SK-N-SH (cell line): Measurements from ENCODE around the gene ITK. TPM values are rescaled to one million over a fixed set of nuclear protein-coding genes. Genes with fewer than 3 reads are reported as not detected.

Experiments
- CTCF ChIA-PET: fragments of 300-600, 350-600 bp; formaldehyde crosslinking; extraction: SDS; loops from one replicate; lab custom pipeline; 2021; lab: Yijun Ruan, JAX
- POLR2A ChIA-PET: fragments of 350-600 bp; sonication (Branson Sonifier 250); formaldehyde crosslinking; extraction: SDS; loops from one replicate; lab custom pipeline; 2020; ENCODE audit warnings: antibody characterized with exemption, inconsistent platforms; lab: Yijun Ruan, JAX
- DNase-seq: peaks from one replicate; pipeline ENCODE4 v3.0.0; 2012
- H2AFZ ChIP-seq: fragments of 200-600 bp; sonication (generic); 2 replicates; pipeline ENCODE4 v1.8.1; 2016; ENCODE audit warnings: antibody characterized with exemption, mild to moderate bottlenecking, low read depth
- H3F3A ChIP-seq: fragments of 200-600 bp; sonication (generic); replicated peaks from 2 replicates; pipeline ENCODE3; 2016; ENCODE audit warnings: antibody characterized with exemption, mild to moderate bottlenecking; ENCODE audit not compliant: insufficient read depth
- H3K27ac ChIP-seq, 2 experiments: fragments of 200-500 bp in 1 of 2; fragments of 200-600 bp in 1 of 2; sonication (Bioruptor generic) in 1 of 2; sonication (generic), shearing (Covaris generic) in 1 of 2; 2 replicates each; pipeline versions ENCODE4 v1.5.1 to v1.6.1; 2014 to 2016; ENCODE audit warnings: low read depth in 2 of 2, inconsistent platforms in 1 of 2, low read length in 1 of 2, mild to moderate bottlenecking in 1 of 2, mixed read lengths in 1 of 2
- H3K27me3 ChIP-seq: fragments of 200-600 bp; sonication (generic), shearing (Covaris generic); 2 replicates; pipeline ENCODE4 v1.6.1; 2016; ENCODE audit warnings: mixed run types; ENCODE audit not compliant: insufficient read depth
- H3K36me3 ChIP-seq, 2 experiments: fragments of 200-500 bp in 1 of 2; fragments of 200-600 bp in 1 of 2; sonication (Bioruptor generic) in 1 of 2; sonication (generic) in 1 of 2; replicated peaks in 1 of 2; 2 replicates each; pipeline versions ENCODE3 to v1.5.1; 2014 to 2016; ENCODE audit warnings: low read length in 1 of 2, mild to moderate bottlenecking in 1 of 2; ENCODE audit not compliant: insufficient read depth in 2 of 2, control insufficient read depth in 1 of 2
- H3K4me1 ChIP-seq, 2 experiments: fragments of 200-500 bp in 1 of 2; fragments of 200-600 bp in 1 of 2; sonication (Bioruptor generic) in 1 of 2; sonication (generic), shearing (Covaris generic) in 1 of 2; 2 replicates each; pipeline versions ENCODE4 v1.5.1 to v1.6.1; 2014 to 2016; ENCODE audit warnings: low read depth in 1 of 2, low read length in 1 of 2, mixed run types in 1 of 2; ENCODE audit not compliant: insufficient read depth in 2 of 2, control insufficient read depth in 1 of 2
- H3K4me2 ChIP-seq: fragments of 200-600 bp; sonication (generic), shearing (Covaris generic); 2 replicates; pipeline ENCODE4 v1.6.1; 2017; ENCODE audit warnings: mixed run types
- H3K4me3 ChIP-seq, 2 experiments: fragments of 200-500 bp in 1 of 2; fragments of 200-600 bp in 1 of 2; sonication (Bioruptor generic) in 1 of 2; sonication (generic), shearing (Covaris generic) in 1 of 2; 2 replicates each; pipeline versions ENCODE4 v1.5.1 to v1.8.1; 2014 to 2016; ENCODE audit warnings: low read depth in 2 of 2, inconsistent platforms in 1 of 2, low read length in 1 of 2, mild to moderate bottlenecking in 1 of 2, mixed read lengths in 1 of 2, moderate library complexity in 1 of 2
- H3K79me2 ChIP-seq: fragments of 200-600 bp; sonication (generic); 2 replicates; pipeline ENCODE4 v1.8.1; 2017; ENCODE audit warnings: mild to moderate bottlenecking; ENCODE audit not compliant: insufficient read depth
- H3K9ac ChIP-seq: fragments of 200-600 bp; sonication (generic); 2 replicates; pipeline ENCODE4 v1.6.1; 2017; ENCODE audit warnings: mixed run types
- H3K9me2 ChIP-seq: fragments of 200-600 bp; sonication (generic); 2 replicates; pipeline ENCODE4 v1.6.1; 2017; ENCODE audit warnings: mixed run types
- H3K9me3 ChIP-seq: fragments of 200-600 bp; sonication (generic); 2 replicates; pipeline ENCODE4 v1.6.1; 2017; ENCODE audit warnings: mixed run types, mild to moderate bottlenecking, moderate library complexity
- H4K20me1 ChIP-seq: fragments of 200-600 bp; sonication (generic); 2 replicates; pipeline ENCODE4 v1.6.1; 2017; ENCODE audit warnings: mild to moderate bottlenecking, mixed run types; ENCODE audit not compliant: insufficient read depth
- CHD2 ChIP-seq: fragments of 150-350 bp; IDR thresholded peaks from 2 replicates; pipeline ENCODE4 v1.6.1; 2018; ENCODE audit warnings: low read length; ENCODE audit not compliant: partially characterized antibody
- CTCF ChIP-seq: fragments of 200-600 bp; sonication (generic); IDR thresholded peaks from 2 replicates; pipeline ENCODE4 v1.6.1; 2017; ENCODE audit warnings: antibody characterized with exemption, mild to moderate bottlenecking, moderate library complexity
- ELF1 ChIP-seq: IDR thresholded peaks from 2 replicates; pipeline ENCODE4 v1.4.0; 2012
- EP300 ChIP-seq, 2 experiments: IDR thresholded peaks; 2 replicates each; pipeline versions ENCODE4 v1.4.0 to v1.6.1; 2012; ENCODE audit warnings: borderline replicate concordance in 1 of 2, low read depth in 1 of 2, low read length in 1 of 2
- FOXJ3 ChIP-seq: sonication (generic); formaldehyde crosslinking; IDR thresholded peaks from 2 replicates; pipeline ENCODE4 v1.5.1; 2020; ENCODE audit warnings: mild to moderate bottlenecking, missing genetic modification reagents
- FOXM1 ChIP-seq: IDR thresholded peaks from 2 replicates; pipeline ENCODE4 v1.4.0; 2012; ENCODE audit warnings: low read depth, mild to moderate bottlenecking
- GABPA ChIP-seq: IDR thresholded peaks from 2 replicates; pipeline ENCODE4 v1.4.0; 2012; ENCODE audit warnings: low read depth, mild to moderate bottlenecking
- MAX ChIP-seq: IDR thresholded peaks from 2 replicates; pipeline ENCODE4 v1.4.0; 2012; ENCODE audit warnings: low read depth
- NFIC ChIP-seq: IDR thresholded peaks from 2 replicates; pipeline ENCODE4 v1.4.0; 2012; ENCODE audit warnings: borderline replicate concordance
- NRF1 ChIP-seq: IDR thresholded peaks from 2 replicates; pipeline ENCODE4 v1.6.1; 2012; ENCODE audit warnings: low read depth, mild to moderate bottlenecking, low read length
- PBX3 ChIP-seq: IDR thresholded peaks from 2 replicates; pipeline ENCODE4; 2012
- POLR2AphosphoS5 ChIP-seq: IDR thresholded peaks from 2 replicates; pipeline ENCODE4 v1.6.1; 2012; ENCODE audit warnings: low read depth, low read length
- RAD21 ChIP-seq: IDR thresholded peaks from 2 replicates; pipeline ENCODE4 v1.6.1; 2012; ENCODE audit warnings: mild to moderate bottlenecking, low read length
- RCOR1 ChIP-seq: fragments of 150-350 bp; IDR thresholded peaks from 2 replicates; pipeline ENCODE4 v1.6.1; 2017; ENCODE audit warnings: antibody characterized with exemption, low read length
- REST ChIP-seq: IDR thresholded peaks from 2 replicates; pipeline ENCODE4 v1.6.1; 2012; ENCODE audit warnings: mild to moderate bottlenecking, low read depth, low read length, moderate library complexity
- RXRA ChIP-seq: IDR thresholded peaks from 2 replicates; pipeline ENCODE4 v1.4.0; 2012; ENCODE audit warnings: low read depth, mild to moderate bottlenecking, borderline replicate concordance
- SIN3A ChIP-seq: IDR thresholded peaks from 2 replicates; pipeline ENCODE4 v1.6.1; 2012; ENCODE audit warnings: low read depth, mild to moderate bottlenecking, low read length, moderate library complexity, borderline replicate concordance
- TAF1 ChIP-seq: IDR thresholded peaks from 2 replicates; pipeline ENCODE4 v1.6.1; 2012; ENCODE audit warnings: low read depth, mild to moderate bottlenecking, low read length, moderate library complexity, borderline replicate concordance
- TCF12 ChIP-seq: IDR thresholded peaks from 2 replicates; pipeline ENCODE4 v1.4.0; 2012
- TEAD4 ChIP-seq: IDR thresholded peaks from 2 replicates; pipeline ENCODE4 v1.4.0; 2012; ENCODE audit warnings: mild to moderate bottlenecking, borderline replicate concordance; ENCODE audit not compliant: insufficient read depth
- YY1 ChIP-seq: IDR thresholded peaks from 2 replicates; pipeline ENCODE4 v1.4.0; 2012; ENCODE audit warnings: low read depth, mild to moderate bottlenecking
- WGBS: methylation state at CpG from one replicate; pipeline ENCODE4 v1.1.6; 2017; ENCODE audit warnings: low lambda C conversion rate; 5-methylcytosine and 5-hydroxymethylcytosine counted together
- polyA plus RNA-seq, 3 experiments: library from polyadenylated mRNA; depleted of rRNA; stranded (reverse); fragments of >200 nt; gene quantifications; 2 replicates each; pipeline ENCODE4 v1.2.3, GENCODE V29; 2012

The ITK gene
- polyA plus RNA-seq, 1 of the 3 experiments (the other 2 are of a cell fraction) = not detected

- CTCF ChIA-PET = interaction anchor here (1.3 kb wide), 1 partner anchor 23 kb away, joined by 4 read pairs; no protein-coding TSS in a partner anchor
- no peaks in the 10 kb centered on the region for H4K20me1 ChIP-seq
- no peaks in the 10 kb centered on the region for H3K79me2 ChIP-seq
- H3K27ac ChIP-seq = no peak overlapping the region
- no peaks in the 10 kb centered on the region for H3K9me3 ChIP-seq
- no peaks in the 10 kb centered on the region for H3K9me2 ChIP-seq
- H3K9ac ChIP-seq = no peak overlapping the region
- H3F3A ChIP-seq = no peaks in the 10 kb centered on the region
- no peak overlapping the region for H3K4me2 ChIP-seq
- TF ChIP-seq CTCF (no peak), GABPA (no peak), TCF12 (no peak), RXRA (no peak), TAF1 (no peak), RCOR1 (no peak), NFIC (no peak), CHD2 (no peak), TEAD4 (no peak), FOXM1 (no peak), ELF1 (no peak), PBX3 (no peak)
- POLR2A ChIA-PET = no interaction called here
- no peaks in the 10 kb centered on the region for H3K27me3 ChIP-seq
- no peak overlapping the region for H2AFZ ChIP-seq
- H3K4me1 ChIP-seq = no peaks in the 10 kb centered on the region
- H3K4me3 ChIP-seq = no peak overlapping the region
- H3K36me3 ChIP-seq = no peaks in the 10 kb centered on the region
- DNase-seq = no peak
Measured at GRCh38 chr5:157230610-157231009, 50.0 kb downstream of the ITK start.

GRCh38 chr5:157232706-157233105 lies 52.1 kb downstream of the ITK start:
- Histone ChIP-seq H3K79me2 (no peaks in the 10 kb centered on the region), H3K4me1 (no peaks in the 10 kb centered on the region), H3K36me3 (no peaks in the 10 kb centered on the region), H3K27me3 (no peaks in the 10 kb centered on the region), H2AFZ (no peak overlapping the region), H3K27ac (no peak overlapping the region), H4K20me1 (no peaks in the 10 kb centered on the region), H3F3A (no peaks in the 10 kb centered on the region), H3K9me3 (no peaks in the 10 kb centered on the region), H3K4me2 (no peak overlapping the region), H3K9me2 (no peaks in the 10 kb centered on the region), H3K9ac (no peak overlapping the region), H3K4me3 (no peak overlapping the region)
- WGBS = 45% methylated on average over 6 of the region's 6 CpGs
- DNase-seq = no peak
- POLR2A ChIA-PET = no interaction called here
- CTCF ChIA-PET = no interaction called here
- TF ChIP-seq SIN3A (no peak), MAX (no peak), CTCF (no peak), TEAD4 (no peak), REST (no peak), EP300 (IDR thresholded peaks at IDR 0.05; ENCODE audit: borderline replicate concordance in 1 of 2, low read depth in 1 of 2, low read length in 1 of 2) (no peak), NFIC (no peak), TCF12 (no peak), CHD2 (no peak), RCOR1 (no peak), ELF1 (no peak), POLR2AphosphoS5 (no peak), FOXJ3 (no peak), YY1 (no peak), RAD21 (no peak), NRF1 (no peak)
